ENCODE data around the gene ABHD16A. TPM values are rescaled to one million over a fixed set of nuclear protein-coding genes. Genes with fewer than 3 reads are reported as not detected.
A peak's percentile ranks its signal among the peaks of the same experiment; 100 is the strongest.

ABHD16A gene
- total and polyA plus RNA-seq, 2 of the 13 experiments (the other 11 are each of a cell fraction or from before 2014, with no cell fraction given) = 43.5 to 45.4 TPM

GRCh38 chr6:31729979-31730630, 27.0 kb upstream of the ABHD16A start (continued):
- peak; percentile 24; the same call in 1 of the 2 replicates for TF ChIP-seq ZNF280B (CRISPR knock-in tag; IDR thresholded peaks at IDR 0.05; ENCODE audit: borderline replicate concordance)
- peak; percentile 94 for TF ChIP-seq ARID2 (CRISPR knock-in tag; IDR thresholded peaks at IDR 0.05; ENCODE audit: borderline replicate concordance)
- TF ChIP-seq, protein P1, sequence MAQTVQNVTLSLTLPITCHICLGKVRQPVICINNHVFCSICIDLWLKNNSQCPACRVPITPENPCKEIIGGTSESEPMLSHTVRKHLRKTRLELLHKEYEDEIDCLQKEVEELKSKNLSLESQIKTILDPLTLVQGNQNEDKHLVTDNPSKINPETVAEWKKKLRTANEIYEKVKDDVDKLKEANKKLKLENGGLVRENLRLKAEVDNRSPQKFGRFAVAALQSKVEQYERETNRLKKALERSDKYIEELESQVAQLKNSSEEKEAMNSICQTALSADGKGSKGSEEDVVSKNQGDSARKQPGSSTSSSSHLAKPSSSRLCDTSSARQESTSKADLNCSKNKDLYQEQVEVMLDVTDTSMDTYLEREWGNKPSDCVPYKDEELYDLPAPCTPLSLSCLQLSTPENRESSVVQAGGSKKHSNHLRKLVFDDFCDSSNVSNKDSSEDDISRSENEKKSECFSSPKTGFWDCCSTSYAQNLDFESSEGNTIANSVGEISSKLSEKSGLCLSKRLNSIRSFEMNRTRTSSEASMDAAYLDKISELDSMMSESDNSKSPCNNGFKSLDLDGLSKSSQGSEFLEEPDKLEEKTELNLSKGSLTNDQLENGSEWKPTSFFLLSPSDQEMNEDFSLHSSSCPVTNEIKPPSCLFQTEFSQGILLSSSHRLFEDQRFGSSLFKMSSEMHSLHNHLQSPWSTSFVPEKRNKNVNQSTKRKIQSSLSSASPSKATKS (CRISPR knock-in tag; IDR thresholded peaks at IDR 0.05) = no peak
- no peak for TF ChIP-seq MIER3 (CRISPR knock-in tag; IDR thresholded peaks at IDR 0.05; ENCODE audit: borderline replicate concordance)
- no peak for TF ChIP-seq CBX5 (CRISPR knock-in tag; IDR thresholded peaks at IDR 0.05; ENCODE audit: borderline replicate concordance)
- TF ChIP-seq MEIS1 (CRISPR knock-in tag; IDR thresholded peaks at IDR 0.05; ENCODE audit: borderline replicate concordance) = no peak
- TF ChIP-seq, protein P2, sequence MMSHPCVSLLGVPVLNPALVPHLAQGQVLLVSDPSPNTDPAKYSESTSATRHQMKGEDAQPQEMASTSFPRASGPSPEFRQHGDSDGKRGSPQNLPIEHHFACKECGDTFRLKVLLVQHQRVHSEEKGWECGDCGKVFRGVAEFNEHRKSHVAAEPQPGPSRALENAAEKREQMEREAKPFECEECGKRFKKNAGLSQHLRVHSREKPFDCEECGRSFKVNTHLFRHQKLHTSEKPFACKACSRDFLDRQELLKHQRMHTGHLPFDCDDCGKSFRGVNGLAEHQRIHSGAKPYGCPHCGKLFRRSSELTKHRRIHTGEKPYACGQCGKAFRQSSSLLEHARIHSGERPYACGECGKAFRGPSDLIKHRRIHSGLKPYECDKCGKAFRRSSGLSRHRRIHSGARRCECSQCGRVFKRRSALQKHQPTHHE (CRISPR knock-in tag; IDR thresholded peaks at IDR 0.05; ENCODE audit: borderline replicate concordance) = no peak
- TF ChIP-seq ZBTB20 (CRISPR knock-in tag; IDR thresholded peaks at IDR 0.05; ENCODE audit: borderline replicate concordance, low read depth) = no peak; the same call in 1 of the 2 replicates
- no peak for TF ChIP-seq ZNF512B (CRISPR knock-in tag; IDR thresholded peaks at IDR 0.05; ENCODE audit: borderline replicate concordance)
- TF ChIP-seq ZNF101 (CRISPR knock-in tag; IDR thresholded peaks at IDR 0.05; ENCODE audit: borderline replicate concordance, low read depth) = no peak
- peak; percentile 100 for TF ChIP-seq AGO1 (IDR thresholded peaks at IDR 0.05; ENCODE audit: low read depth, low read length, poor library complexity, severe bottlenecking)
- no peak for TF ChIP-seq ZNF678 (CRISPR knock-in tag; IDR thresholded peaks at IDR 0.05)
- no peak; the same call in 1 of the 2 replicates for TF ChIP-seq ISX (CRISPR knock-in tag; conservative IDR thresholded peaks at IDR 0.05)
- TF ChIP-seq THAP11 (CRISPR knock-in tag; IDR thresholded peaks at IDR 0.05) = no peak
- no peak for TF ChIP-seq USF2 (IDR thresholded peaks at IDR 0.05; ENCODE audit: low read depth, low read length)
- no peak for TF ChIP-seq USF2 (CRISPR knock-in tag; IDR thresholded peaks at IDR 0.05; ENCODE audit: borderline replicate concordance)
- no peak for TF ChIP-seq SKI (IDR thresholded peaks at IDR 0.05; ENCODE audit: partially characterized antibody)
- TF ChIP-seq ETV6 (CRISPR knock-in tag; conservative IDR thresholded peaks at IDR 0.05) = no peak; the same call in 1 of the 2 replicates
- no peak for TF ChIP-seq JDP2 (CRISPR knock-in tag; IDR thresholded peaks at IDR 0.05; ENCODE audit: borderline replicate concordance)
